ENCODE data around the gene MRPS33.

DNA sequence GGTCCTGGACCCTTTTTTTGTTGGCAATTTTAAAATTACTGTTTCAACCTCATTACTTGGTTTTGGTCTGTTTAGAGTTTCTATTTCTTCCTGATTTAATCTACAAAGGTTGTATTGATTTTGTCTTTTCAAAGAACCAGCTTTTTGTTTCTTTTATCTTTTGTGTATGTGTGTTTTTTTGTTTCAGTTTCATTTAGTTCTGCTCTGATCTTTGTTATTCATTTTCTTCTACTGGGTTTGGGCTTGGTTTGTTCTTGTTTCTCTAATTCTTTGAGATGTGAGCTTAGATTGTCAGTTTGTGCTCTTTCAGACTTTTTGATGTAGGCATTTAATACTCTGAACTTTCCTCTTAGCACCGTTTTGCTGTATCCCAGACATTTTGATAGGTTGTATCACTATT lies 8.5 kb upstream of the MRPS33 start:
- TF ChIP-seq, protein P1, sequence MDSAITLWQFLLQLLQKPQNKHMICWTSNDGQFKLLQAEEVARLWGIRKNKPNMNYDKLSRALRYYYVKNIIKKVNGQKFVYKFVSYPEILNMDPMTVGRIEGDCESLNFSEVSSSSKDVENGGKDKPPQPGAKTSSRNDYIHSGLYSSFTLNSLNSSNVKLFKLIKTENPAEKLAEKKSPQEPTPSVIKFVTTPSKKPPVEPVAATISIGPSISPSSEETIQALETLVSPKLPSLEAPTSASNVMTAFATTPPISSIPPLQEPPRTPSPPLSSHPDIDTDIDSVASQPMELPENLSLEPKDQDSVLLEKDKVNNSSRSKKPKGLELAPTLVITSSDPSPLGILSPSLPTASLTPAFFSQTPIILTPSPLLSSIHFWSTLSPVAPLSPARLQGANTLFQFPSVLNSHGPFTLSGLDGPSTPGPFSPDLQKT (IDR thresholded peaks at IDR 0.05; ENCODE audit: borderline replicate concordance, low read depth, low read length): no peak
- TF ChIP-seq ZBTB49 (tag by site-specific recombination; IDR thresholded peaks at IDR 0.05; ENCODE audit: low read depth) (no peak), SCRT1 (tag by site-specific recombination; IDR thresholded peaks at IDR 0.05; ENCODE audit: borderline replicate concordance) (no peak), ZNF785 (tag by site-specific recombination; IDR thresholded peaks at IDR 0.05) (no peak), ZNF121 (tag by site-specific recombination; IDR thresholded peaks at IDR 0.05) (no peak), ZBTB7A (tag by site-specific recombination; IDR thresholded peaks at IDR 0.05; ENCODE audit: low read depth) (no peak), SALL2 (tag by site-specific recombination; IDR thresholded peaks at IDR 0.05; ENCODE audit: borderline replicate concordance) (no peak), CTCF (tag by site-specific recombination; IDR thresholded peaks at IDR 0.05) (no peak), ZNF239 (tag by site-specific recombination; IDR thresholded peaks at IDR 0.05) (no peak)
